ENCODE results near the gene MKLN1. TPM values are rescaled to one million over a fixed set of nuclear protein-coding genes. Genes with fewer than 3 reads are reported as not detected.

MKLN1 gene
- total RNA-seq, 1 experiment from 2014 or later: 48.5 TPM

DNA sequence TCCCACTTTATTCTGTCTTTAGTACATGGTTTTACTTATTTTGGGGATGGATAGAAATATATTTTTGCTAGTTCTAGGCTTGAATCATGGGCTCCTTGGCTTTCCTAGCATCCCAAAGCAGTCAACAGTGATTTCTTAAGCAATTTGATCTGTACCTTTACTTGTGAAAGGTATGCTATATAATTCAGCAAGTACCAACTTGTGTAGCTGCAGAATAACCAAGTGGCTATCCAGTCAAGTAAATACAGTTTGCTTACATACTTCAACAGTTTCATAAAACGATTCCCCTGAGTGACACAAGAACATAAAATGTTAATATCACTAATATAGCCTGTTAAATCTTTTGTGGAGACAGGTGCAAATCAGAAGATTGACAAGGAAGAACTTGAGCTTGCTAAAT, 161.5 kb downstream of the MKLN1 start (continued):
- TF ChIP-seq, protein P1, sequence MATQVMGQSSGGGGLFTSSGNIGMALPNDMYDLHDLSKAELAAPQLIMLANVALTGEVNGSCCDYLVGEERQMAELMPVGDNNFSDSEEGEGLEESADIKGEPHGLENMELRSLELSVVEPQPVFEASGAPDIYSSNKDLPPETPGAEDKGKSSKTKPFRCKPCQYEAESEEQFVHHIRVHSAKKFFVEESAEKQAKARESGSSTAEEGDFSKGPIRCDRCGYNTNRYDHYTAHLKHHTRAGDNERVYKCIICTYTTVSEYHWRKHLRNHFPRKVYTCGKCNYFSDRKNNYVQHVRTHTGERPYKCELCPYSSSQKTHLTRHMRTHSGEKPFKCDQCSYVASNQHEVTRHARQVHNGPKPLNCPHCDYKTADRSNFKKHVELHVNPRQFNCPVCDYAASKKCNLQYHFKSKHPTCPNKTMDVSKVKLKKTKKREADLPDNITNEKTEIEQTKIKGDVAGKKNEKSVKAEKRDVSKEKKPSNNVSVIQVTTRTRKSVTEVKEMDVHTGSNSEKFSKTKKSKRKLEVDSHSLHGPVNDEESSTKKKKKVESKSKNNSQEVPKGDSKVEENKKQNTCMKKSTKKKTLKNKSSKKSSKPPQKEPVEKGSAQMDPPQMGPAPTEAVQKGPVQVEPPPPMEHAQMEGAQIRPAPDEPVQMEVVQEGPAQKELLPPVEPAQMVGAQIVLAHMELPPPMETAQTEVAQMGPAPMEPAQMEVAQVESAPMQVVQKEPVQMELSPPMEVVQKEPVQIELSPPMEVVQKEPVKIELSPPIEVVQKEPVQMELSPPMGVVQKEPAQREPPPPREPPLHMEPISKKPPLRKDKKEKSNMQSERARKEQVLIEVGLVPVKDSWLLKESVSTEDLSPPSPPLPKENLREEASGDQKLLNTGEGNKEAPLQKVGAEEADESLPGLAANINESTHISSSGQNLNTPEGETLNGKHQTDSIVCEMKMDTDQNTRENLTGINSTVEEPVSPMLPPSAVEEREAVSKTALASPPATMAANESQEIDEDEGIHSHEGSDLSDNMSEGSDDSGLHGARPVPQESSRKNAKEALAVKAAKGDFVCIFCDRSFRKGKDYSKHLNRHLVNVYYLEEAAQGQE (IDR thresholded peaks at IDR 0.05; ENCODE audit: low read depth): no peak
- no peak for TF ChIP-seq SRF (IDR thresholded peaks at IDR 0.05; ENCODE audit: low read depth)
- TF ChIP-seq SP1 (IDR thresholded peaks at IDR 0.05; ENCODE audit: low read depth): no peak
- TF ChIP-seq, protein P2, sequence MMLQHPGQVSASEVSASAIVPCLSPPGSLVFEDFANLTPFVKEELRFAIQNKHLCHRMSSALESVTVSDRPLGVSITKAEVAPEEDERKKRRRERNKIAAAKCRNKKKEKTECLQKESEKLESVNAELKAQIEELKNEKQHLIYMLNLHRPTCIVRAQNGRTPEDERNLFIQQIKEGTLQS (IDR thresholded peaks at IDR 0.05): no peak
- TF ChIP-seq POLR2AphosphoS5 (IDR thresholded peaks at IDR 0.05; ENCODE audit: low read depth, low read length): no peak
- TF ChIP-seq, protein P3, sequence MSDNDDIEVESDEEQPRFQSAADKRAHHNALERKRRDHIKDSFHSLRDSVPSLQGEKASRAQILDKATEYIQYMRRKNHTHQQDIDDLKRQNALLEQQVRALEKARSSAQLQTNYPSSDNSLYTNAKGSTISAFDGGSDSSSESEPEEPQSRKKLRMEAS (IDR thresholded peaks at IDR 0.05): no peak
- no peak for TF ChIP-seq ZFX (IDR thresholded peaks at IDR 0.05)
- no peak for TF ChIP-seq JUND (IDR thresholded peaks at IDR 0.05)
- no peak for TF ChIP-seq CBX3 (IDR thresholded peaks at IDR 0.05; ENCODE audit: low read depth)
- TF ChIP-seq ELF1 (IDR thresholded peaks at IDR 0.05; ENCODE audit: borderline replicate concordance, low read depth): no peak
- no peak for TF ChIP-seq ZNF274 (IDR thresholded peaks at IDR 0.05; ENCODE audit: low read depth, low read length)
- no peak for TF ChIP-seq EZH2 (IDR thresholded peaks at IDR 0.05)

DNA sequence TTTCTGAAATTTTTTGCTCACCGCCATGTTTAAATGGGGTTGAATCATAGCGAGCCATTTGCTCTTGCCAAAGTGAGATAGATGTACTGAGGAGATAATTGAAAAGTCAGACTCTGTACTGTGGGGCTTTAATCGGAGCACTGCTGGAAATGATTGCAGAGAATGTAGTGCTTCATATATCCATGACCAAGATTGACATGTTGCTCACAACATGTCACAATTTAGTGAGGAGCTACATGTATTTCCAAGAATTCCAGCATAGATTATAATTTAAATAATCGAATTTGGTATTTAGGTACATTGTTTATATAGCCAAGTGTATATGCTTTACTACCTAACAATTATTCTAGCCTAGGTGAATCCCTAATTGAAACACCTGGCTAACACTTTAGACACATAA, 162.2 kb downstream of the MKLN1 start:
- Histone ChIP-seq H3K79me2 (ENCODE audit: insufficient read depth, low read length) (no peaks in the 10 kb centered on the region), H3K36me3 (ENCODE audit: control insufficient read depth in 1 of 2, insufficient read depth in 2 of 2, low read length in 2 of 2) (no peaks in the 10 kb centered on the region), H3K4me3 (replicated peaks in 1 of 2; ENCODE audit: low read depth in 1 of 2, low read length in 2 of 2) (no peak overlapping the region), H3K4me1 (ENCODE audit: control insufficient read depth in 1 of 2, insufficient read depth in 2 of 2, low read length in 2 of 2) (no peaks in the 10 kb centered on the region), H2AFZ (ENCODE audit: low read depth, low read length, poor library complexity, severe bottlenecking) (no peak overlapping the region), H3K9ac (ENCODE audit: low read length) (no peak overlapping the region), H4K20me1 (ENCODE audit: insufficient read depth) (no peaks in the 10 kb centered on the region), H3K4me2 (ENCODE audit: low read length) (no peak overlapping the region), H3K27ac (ENCODE audit: low read depth, low read length) (no peak overlapping the region), H3K9me3 (ENCODE audit: control insufficient read depth in 1 of 2, insufficient read depth in 1 of 2, low read depth in 1 of 2, low read length in 2 of 2) (no peaks in the 10 kb centered on the region), H3K27me3 (ENCODE audit: insufficient read depth, low read length) (no peaks in the 10 kb centered on the region), H3K9me2 (ENCODE audit: insufficient read depth) (no peaks in the 10 kb centered on the region)
- no peak for ATAC-seq
- intact Hi-C loops (cut with micrococcal nuclease): no loop called here
- TF ChIP-seq, protein P3 (IDR thresholded peaks at IDR 0.05): no peak
- TF ChIP-seq CEBPB (IDR thresholded peaks at IDR 0.05; ENCODE audit: low read depth) (no peak), POLR2AphosphoS5 (IDR thresholded peaks at IDR 0.05; ENCODE audit: low read depth, low read length) (no peak), YY1 (IDR thresholded peaks at IDR 0.05; ENCODE audit: extremely low read depth, insufficient replicate concordance, low read depth, low read length) (no peak), CBX3 (IDR thresholded peaks at IDR 0.05; ENCODE audit: low read depth) (no peak), ELF1 (IDR thresholded peaks at IDR 0.05; ENCODE audit: borderline replicate concordance, low read depth) (no peak), ZFX (IDR thresholded peaks at IDR 0.05) (no peak), SIN3A (IDR thresholded peaks at IDR 0.05; ENCODE audit: low read depth) (no peak), SRF (IDR thresholded peaks at IDR 0.05; ENCODE audit: low read depth) (no peak)
- TF ChIP-seq, protein P2 (IDR thresholded peaks at IDR 0.05): no peak
- no peak for DNase-seq (ENCODE audit: low read depth, low spot score)
- no TSS peak for BruUV-seq (replicated peaks)
- ChIA-PET CTCF (interaction anchor here (1.1 to 1.2 kb wide), 2 partner anchors 11 to 102 kb away, joined by 3 read pairs; no protein-coding TSS in a partner anchor), RAD21 (ENCODE audit: low non-redundant PET in 1 of 2, low total read pairs in 2 of 2, uncharacterized antibody in 2 of 2, unreplicated experiment in 2 of 2) (no interaction called here), POLR2A (no interaction called here)

Data from HCT116 (cell line).